GM19351 (cell line): ENCODE data around the gene PLEKHG3.

Experiments
- ATAC-seq: cut with Tn5 transposase; IDR thresholded peaks from one replicate; pipeline ENCODE4 v1.9.1; 2021; ENCODE audit warnings: mild to moderate bottlenecking, moderate library complexity; ENCODE audit not compliant: unreplicated experiment

Gene PLEKHG3

GRCh38 chr14:64725261-64725815, 21.1 kb downstream of the PLEKHG3 start:
- no peak for ATAC-seq

- ATAC-seq = no peak
Measured at GRCh38 chr14:64725879-64726584, 21.8 kb downstream of the PLEKHG3 start.

- ATAC-seq = no peak
Measured at GRCh38 chr14:64726585-64726890, 22.3 kb downstream of the PLEKHG3 start.

GRCh38 chr14:64727551-64728071, 23.4 kb downstream of the PLEKHG3 start:
- no peak for ATAC-seq

- no peak for ATAC-seq
Measured at GRCh38 chr14:64728106-64728505, 23.9 kb downstream of the PLEKHG3 start.

- no peak for ATAC-seq
Measured at GRCh38 chr14:64728856-64729255, 24.6 kb downstream of the PLEKHG3 start.

- ATAC-seq = no peak
Measured at GRCh38 chr14:64729386-64730060, 25.3 kb downstream of the PLEKHG3 start.

GRCh38 chr14:64730061-64730440, 25.8 kb downstream of the PLEKHG3 start:
- no peak for ATAC-seq

- no peak for ATAC-seq
Measured at GRCh38 chr14:64730681-64731080, 26.5 kb downstream of the PLEKHG3 start.

- ATAC-seq = no peak
Measured at GRCh38 chr14:64731141-64731581, 26.9 kb downstream of the PLEKHG3 start.

GRCh38 chr14:64732066-64732465, 27.8 kb downstream of the PLEKHG3 start:
- no peak for ATAC-seq

- ATAC-seq = no peak
Measured at GRCh38 chr14:64732536-64733120, 28.4 kb downstream of the PLEKHG3 start.

- no peak for ATAC-seq
Measured at GRCh38 chr14:64733321-64733720, 29.1 kb downstream of the PLEKHG3 start.

GRCh38 chr14:64733899-64734298, 29.7 kb downstream of the PLEKHG3 start:
- ATAC-seq = no peak

- ATAC-seq = no peak
Measured at GRCh38 chr14:64734990-64735389, 30.8 kb downstream of the PLEKHG3 start.

GRCh38 chr14:64736271-64737169, 32.3 kb downstream of the PLEKHG3 start:
- no peak for ATAC-seq

- no peak for ATAC-seq
Measured at GRCh38 chr14:64737391-64738280, 33.4 kb downstream of the PLEKHG3 start.

- no peak for ATAC-seq
Measured at GRCh38 chr14:64738281-64738804, 34.1 kb downstream of the PLEKHG3 start.

GRCh38 chr14:64741200-64741599, 37.0 kb downstream of the PLEKHG3 start:
- no peak for ATAC-seq

- no peak for ATAC-seq
Measured at GRCh38 chr14:64741961-64742360, 37.7 kb downstream of the PLEKHG3 start.
